GM19467 (cell line): ENCODE results near the gene AFAP1.

ENCODE experiments used
- ATAC-seq: cut with Tn5 transposase; IDR thresholded peaks from one replicate; pipeline ENCODE4 v1.9.1; 2021; ENCODE audit warnings: mild to moderate bottlenecking, moderate library complexity; ENCODE audit not compliant: unreplicated experiment

Gene AFAP1

GRCh38 chr4:7759635-7760034 lies 180.0 kb downstream of the AFAP1 start:
- no peak for ATAC-seq

DNA sequence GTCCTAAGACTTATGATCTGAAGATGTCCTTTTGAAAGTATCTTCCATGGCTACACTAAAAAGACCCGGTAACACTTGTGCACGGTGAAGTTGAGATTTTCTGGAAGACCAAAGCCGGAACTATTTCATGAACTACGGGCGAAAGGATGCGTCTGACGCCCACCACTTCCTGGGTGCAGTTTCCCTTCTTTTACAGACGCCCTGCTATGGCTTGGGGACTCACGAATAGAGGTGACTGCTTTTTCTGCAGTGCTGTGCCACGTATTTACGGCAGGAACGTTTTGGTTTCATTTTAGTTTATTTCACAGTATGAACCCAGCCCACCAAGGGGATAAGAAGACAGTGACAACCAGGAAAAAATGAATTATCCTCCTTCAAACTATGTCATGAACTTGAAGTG lies 180.4 kb downstream of the AFAP1 start:
- ATAC-seq, result no peak

- ATAC-seq, result no peak
These were observed 181.2 kb downstream of the AFAP1 start for GRCh38 chr4:7758476-7758875.

DNA sequence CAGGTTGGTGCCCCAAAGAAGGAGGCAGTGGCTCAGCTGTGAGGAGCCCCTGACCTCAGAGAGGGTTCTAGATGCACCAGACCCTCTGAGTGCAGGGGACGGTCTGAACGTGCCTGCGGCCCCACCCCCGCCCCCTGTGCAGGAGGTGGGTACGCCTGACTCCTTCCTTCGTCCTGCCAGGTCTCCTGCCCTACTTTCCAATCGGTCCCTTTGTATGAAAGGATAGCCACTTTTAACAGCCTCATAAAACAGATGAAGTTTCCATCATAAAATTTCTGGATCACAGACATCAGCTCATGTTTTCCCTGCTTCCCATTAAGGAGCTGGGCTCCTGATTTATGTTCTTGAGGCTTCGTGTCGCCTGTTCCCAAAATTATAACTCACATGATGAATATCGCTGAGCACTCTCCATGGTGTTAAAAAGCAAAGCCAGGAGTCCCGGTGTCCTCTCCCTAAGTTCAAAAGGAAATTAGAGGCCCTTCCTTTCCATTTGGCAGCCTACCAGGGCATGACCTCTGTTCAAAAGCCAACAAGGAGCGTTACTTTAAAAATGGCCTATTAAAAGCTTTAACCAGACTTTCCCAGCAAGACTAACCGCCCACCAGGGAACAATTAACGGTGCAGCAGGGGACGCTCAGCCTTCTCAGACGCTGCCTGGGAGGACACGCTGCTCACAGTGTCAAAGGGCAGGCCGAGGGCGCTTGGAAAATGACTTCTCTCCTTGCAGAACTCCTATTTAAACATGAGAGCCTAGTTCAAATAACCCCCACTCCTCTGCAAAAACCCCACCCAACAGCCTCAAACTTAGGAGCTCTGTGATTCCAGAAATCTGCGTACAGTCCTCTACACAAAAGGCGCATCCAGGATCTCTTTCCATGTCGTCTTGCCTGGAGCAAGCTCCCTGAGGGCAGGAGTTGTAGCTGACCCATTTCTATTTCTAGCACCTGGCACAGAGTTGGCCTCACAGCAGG lies 181.9 kb downstream of the AFAP1 start:
- no peak for ATAC-seq

- ATAC-seq, result no peak
These were observed 182.9 kb downstream of the AFAP1 start for GRCh38 chr4:7756561-7757355.

- ATAC-seq, result no peak
These were observed 183.6 kb downstream of the AFAP1 start for GRCh38 chr4:7756071-7756470.

DNA sequence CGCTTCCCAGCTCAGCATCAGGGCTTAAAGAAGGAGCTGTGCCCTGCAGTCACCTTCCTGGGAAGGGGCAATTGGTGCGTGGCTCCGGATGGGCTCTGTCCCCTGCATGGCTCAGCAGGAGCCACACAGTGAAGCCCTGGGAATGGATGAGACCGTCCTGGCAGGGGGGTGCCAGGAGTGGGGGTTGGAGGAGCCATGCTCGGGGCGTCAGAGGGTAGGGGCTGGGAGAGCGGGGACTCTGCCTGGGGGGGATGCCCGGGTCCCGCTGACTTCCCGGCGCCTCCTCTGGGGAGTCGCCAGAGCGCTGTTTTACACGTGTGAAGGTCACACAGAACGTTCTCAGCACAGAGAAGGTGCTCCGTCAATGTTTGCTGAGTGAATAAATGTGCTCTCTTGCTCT lies 184.1 kb downstream of the AFAP1 start:
- ATAC-seq, result no peak

DNA sequence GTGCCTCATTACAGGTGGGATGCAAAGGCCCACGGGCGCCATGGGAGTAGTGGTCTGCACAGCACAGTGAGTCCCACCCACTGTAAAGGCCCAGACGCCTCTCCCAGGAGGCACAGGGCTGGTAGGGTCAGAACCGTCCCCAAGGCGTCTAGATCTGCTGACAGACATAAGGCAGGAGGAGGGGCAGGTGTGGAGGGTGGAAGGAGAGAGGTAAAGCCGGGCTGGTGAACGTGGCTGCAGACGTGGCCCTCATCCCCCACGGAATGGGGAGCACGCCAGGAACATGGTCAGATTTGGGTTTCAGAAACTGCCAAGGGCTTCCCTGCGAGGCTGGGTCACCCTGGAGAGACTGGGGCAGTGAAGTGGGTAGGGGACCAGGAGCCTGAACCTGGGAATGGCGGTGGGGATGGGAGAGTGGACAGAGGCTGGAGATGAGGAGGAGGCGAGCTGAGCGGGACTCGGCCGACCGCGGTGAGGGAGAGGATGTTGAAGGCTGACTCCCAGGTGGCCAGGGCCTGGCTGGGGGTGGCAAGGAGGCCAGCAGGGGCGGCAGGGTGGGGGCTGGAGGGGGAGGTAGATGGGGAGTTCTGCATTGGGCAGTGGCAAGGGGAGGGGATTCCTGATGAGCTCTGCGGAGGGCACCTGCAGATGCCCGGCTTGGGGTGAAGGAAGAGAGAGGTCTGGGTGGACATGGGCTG lies 184.9 kb downstream of the AFAP1 start:
- ATAC-seq, result no peak

- ATAC-seq, result no peak
These were observed 185.7 kb downstream of the AFAP1 start for GRCh38 chr4:7753931-7754465.

DNA sequence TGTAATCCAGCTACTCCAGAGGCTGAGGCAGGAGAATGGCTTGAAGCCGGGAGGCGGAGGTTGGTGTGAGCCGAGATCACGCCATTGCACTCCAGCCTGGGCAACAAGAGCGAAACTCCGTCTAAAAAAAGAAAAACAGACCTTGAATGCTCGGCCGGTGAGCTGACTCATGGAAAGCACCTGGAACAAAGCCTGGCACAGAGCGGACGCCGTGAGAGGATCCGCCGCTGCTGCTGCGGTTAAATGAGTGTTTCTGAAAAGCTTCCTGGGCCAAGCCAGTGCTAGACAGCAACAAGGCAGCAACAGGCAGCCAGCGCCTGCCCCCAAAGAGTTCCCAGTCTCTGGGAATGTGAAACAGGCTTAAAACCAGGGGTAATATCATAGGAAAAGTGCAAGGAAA lies 186.4 kb downstream of the AFAP1 start:
- ATAC-seq, result no peak

GRCh38 chr4:7752649-7753048 lies 187.0 kb downstream of the AFAP1 start:
- ATAC-seq, result no peak

GRCh38 chr4:7750972-7751371 lies 188.7 kb downstream of the AFAP1 start:
- no peak for ATAC-seq

DNA sequence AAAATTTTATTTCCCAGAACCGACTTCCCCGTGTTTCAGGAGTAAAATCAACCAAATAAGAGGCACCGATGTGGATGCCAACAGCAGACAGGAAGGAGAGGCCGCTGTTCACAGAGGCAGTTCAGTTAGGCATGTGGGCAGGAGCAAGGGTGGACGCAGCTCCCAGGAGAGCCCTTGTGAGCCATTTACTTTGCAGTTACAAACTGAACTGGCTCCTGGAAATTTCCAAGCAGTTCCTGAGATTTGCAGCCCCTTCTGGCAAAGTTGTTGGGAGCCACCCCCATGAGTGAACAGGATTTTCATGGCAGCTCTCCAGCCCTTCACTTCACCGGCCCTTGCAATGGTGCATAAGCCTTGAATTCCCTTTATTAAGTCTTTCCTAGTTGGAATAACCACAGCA lies 189.1 kb downstream of the AFAP1 start:
- no peak for ATAC-seq

DNA sequence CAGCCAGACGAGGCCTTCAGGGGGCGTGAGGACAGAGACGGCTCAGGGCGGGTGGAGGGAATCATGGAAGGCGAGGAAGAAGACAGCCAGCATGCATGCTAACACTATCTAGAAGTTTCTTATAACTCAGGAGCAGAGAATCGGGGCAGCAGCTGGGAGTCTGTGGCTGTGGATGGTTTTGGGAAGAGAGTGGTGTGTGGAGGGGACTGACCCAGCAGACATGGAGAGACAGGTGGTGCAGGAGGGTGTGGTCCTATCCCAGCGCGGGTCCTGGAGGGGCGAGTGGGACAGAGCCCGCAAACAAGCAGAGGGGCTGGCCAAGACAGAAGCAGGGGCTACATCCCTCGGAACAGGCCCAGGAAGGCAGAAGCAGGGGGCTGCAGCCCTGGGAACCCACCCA lies 192.1 kb downstream of the AFAP1 start:
- ATAC-seq, result no peak

DNA sequence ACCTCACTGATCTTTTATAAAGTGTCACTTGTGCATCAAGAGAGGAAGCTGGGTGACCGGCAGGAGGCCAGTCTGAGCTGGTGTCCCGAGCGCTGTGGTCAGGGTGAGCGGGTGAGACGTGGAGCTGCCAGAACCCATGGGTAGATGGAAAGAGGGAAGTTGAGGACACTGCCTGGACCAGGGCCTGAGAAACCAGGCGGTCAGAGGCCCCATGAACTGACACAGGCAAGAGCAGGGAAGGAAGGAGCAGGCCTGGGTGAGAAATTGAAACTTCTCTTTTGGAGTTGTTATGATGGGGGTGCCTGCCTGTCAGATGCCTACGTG lies 192.6 kb downstream of the AFAP1 start:
- no peak for ATAC-seq

GRCh38 chr4:7746351-7747061 lies 193.2 kb downstream of the AFAP1 start:
- ATAC-seq, result no peak

GRCh38 chr4:7745301-7745885 lies 194.3 kb downstream of the AFAP1 start:
- no peak for ATAC-seq

GRCh38 chr4:7744142-7744804 lies 195.4 kb downstream of the AFAP1 start:
- ATAC-seq, result no peak

- no peak for ATAC-seq
These were observed 196.8 kb downstream of the AFAP1 start for GRCh38 chr4:7742807-7743280.
